ENCODE measurements around the gene ZFR2. TPM values are rescaled to one million over a fixed set of nuclear protein-coding genes. Genes with fewer than 3 reads are reported as not detected.

ZFR2 gene
- total and polyA plus RNA-seq, 2 of the 8 experiments (the other 6 are each of a cell fraction or from before 2014, with no cell fraction given) = 14.5 to 28.4 TPM

DNA sequence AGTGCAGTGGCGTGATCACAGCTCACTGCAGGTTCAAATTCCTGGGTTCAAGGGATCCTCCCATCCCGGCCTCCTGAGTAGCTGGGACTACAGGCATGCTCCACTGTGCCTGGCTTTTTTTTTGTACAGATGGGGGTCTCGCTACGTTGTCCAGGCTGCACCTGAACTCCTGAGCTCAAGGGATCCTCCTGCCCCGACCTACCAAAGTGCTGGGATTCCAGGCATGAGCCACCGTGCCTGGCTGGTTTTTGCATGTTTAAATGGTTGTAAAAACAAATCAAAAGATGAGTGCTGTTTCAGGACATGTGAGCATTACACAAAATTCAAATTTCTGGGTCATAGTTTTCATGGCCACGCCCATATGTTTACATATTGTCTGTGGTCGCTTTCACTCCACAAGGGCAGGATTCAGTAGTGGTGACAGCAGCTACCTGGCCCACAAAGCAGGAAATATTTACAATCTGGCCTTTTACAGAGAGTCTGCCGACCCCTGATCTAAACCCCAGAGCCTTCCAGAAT, 88.0 kb downstream of the ZFR2 start (continued):
- TF ChIP-seq TEAD4 (IDR thresholded peaks at IDR 0.05; ENCODE audit: low read depth, low read length) = no peak

Data from H1 (cell line).